ENCODE data around the gene JUNB. TPM values are rescaled to one million over a fixed set of nuclear protein-coding genes. Genes with fewer than 3 reads are reported as not detected.

JUNB gene
- total and polyA plus RNA-seq, 2 of the 13 experiments (the other 11 are each of a cell fraction or from before 2014, with no cell fraction given), result 7.7 to 8.2 TPM

DNA sequence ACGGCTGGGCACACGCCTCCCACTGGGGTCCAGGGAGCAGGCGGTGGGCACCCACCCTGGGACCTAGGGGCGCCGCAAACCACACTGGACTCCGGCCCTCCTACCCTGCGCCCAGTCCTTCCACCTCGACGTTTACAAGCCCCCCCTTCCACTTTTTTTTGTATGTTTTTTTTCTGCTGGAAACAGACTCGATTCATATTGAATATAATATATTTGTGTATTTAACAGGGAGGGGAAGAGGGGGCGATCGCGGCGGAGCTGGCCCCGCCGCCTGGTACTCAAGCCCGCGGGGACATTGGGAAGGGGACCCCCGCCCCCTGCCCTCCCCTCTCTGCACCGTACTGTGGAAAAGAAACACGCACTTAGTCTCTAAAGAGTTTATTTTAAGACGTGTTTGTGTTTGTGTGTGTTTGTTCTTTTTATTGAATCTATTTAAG lies 1.6 kb downstream of the JUNB start (continued):
- TF ChIP-seq, protein P1, sequence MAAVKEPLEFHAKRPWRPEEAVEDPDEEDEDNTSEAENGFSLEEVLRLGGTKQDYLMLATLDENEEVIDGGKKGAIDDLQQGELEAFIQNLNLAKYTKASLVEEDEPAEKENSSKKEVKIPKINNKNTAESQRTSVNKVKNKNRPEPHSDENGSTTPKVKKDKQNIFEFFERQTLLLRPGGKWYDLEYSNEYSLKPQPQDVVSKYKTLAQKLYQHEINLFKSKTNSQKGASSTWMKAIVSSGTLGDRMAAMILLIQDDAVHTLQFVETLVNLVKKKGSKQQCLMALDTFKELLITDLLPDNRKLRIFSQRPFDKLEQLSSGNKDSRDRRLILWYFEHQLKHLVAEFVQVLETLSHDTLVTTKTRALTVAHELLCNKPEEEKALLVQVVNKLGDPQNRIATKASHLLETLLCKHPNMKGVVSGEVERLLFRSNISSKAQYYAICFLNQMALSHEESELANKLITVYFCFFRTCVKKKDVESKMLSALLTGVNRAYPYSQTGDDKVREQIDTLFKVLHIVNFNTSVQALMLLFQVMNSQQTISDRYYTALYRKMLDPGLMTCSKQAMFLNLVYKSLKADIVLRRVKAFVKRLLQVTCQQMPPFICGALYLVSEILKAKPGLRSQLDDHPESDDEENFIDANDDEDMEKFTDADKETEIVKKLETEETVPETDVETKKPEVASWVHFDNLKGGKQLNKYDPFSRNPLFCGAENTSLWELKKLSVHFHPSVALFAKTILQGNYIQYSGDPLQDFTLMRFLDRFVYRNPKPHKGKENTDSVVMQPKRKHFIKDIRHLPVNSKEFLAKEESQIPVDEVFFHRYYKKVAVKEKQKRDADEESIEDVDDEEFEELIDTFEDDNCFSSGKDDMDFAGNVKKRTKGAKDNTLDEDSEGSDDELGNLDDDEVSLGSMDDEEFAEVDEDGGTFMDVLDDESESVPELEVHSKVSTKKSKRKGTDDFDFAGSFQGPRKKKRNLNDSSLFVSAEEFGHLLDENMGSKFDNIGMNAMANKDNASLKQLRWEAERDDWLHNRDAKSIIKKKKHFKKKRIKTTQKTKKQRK (IDR thresholded peaks at IDR 0.05; ENCODE audit: low read length), result no peak
- no peak for TF ChIP-seq NFKBIZ (CRISPR knock-in tag; IDR thresholded peaks at IDR 0.05)
- no peak for TF ChIP-seq ELF4 (CRISPR knock-in tag; IDR thresholded peaks at IDR 0.05; ENCODE audit: borderline replicate concordance)
- no peak for TF ChIP-seq RNF2 (conservative IDR thresholded peaks at IDR 0.05; ENCODE audit: low read depth)
- TF ChIP-seq MAFF (IDR thresholded peaks at IDR 0.05; ENCODE audit: low read depth, low read length), result no peak
- TF ChIP-seq, protein P2, sequence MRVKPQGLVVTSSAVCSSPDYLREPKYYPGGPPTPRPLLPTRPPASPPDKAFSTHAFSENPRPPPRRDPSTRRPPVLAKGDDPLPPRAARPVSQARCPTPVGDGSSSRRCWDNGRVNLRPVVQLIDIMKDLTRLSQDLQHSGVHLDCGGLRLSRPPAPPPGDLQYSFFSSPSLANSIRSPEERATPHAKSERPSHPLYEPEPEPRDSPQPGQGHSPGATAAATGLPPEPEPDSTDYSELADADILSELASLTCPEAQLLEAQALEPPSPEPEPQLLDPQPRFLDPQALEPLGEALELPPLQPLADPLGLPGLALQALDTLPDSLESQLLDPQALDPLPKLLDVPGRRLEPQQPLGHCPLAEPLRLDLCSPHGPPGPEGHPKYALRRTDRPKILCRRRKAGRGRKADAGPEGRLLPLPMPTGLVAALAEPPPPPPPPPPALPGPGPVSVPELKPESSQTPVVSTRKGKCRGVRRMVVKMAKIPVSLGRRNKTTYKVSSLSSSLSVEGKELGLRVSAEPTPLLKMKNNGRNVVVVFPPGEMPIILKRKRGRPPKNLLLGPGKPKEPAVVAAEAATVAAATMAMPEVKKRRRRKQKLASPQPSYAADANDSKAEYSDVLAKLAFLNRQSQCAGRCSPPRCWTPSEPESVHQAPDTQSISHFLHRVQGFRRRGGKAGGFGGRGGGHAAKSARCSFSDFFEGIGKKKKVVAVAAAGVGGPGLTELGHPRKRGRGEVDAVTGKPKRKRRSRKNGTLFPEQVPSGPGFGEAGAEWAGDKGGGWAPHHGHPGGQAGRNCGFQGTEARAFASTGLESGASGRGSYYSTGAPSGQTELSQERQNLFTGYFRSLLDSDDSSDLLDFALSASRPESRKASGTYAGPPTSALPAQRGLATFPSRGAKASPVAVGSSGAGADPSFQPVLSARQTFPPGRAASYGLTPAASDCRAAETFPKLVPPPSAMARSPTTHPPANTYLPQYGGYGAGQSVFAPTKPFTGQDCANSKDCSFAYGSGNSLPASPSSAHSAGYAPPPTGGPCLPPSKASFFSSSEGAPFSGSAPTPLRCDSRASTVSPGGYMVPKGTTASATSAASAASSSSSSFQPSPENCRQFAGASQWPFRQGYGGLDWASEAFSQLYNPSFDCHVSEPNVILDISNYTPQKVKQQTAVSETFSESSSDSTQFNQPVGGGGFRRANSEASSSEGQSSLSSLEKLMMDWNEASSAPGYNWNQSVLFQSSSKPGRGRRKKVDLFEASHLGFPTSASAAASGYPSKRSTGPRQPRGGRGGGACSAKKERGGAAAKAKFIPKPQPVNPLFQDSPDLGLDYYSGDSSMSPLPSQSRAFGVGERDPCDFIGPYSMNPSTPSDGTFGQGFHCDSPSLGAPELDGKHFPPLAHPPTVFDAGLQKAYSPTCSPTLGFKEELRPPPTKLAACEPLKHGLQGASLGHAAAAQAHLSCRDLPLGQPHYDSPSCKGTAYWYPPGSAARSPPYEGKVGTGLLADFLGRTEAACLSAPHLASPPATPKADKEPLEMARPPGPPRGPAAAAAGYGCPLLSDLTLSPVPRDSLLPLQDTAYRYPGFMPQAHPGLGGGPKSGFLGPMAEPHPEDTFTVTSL (CRISPR knock-in tag; IDR thresholded peaks at IDR 0.05; ENCODE audit: borderline replicate concordance), result 0 out of 2 replicates have a peak, but pooled peaks have one; percentile 2
- TF ChIP-seq, protein P3, sequence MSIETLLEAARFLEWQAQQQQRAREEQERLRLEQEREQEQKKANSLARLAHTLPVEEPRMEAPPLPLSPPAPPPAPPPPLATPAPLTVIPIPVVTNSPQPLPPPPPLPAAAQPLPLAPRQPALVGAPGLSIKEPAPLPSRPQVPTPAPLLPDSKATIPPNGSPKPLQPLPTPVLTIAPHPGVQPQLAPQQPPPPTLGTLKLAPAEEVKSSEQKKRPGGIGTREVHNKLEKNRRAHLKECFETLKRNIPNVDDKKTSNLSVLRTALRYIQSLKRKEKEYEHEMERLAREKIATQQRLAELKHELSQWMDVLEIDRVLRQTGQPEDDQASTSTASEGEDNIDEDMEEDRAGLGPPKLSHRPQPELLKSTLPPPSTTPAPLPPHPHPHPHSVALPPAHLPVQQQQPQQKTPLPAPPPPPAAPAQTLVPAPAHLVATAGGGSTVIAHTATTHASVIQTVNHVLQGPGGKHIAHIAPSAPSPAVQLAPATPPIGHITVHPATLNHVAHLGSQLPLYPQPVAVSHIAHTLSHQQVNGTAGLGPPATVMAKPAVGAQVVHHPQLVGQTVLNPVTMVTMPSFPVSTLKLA (IDR thresholded peaks at IDR 0.05), result no peak
- TF ChIP-seq ZNF850 (CRISPR knock-in tag; conservative IDR thresholded peaks at IDR 0.05), result no peak
- 0 out of 2 replicates have a peak, but pooled peaks have one; percentile 0 for TF ChIP-seq MIER3 (CRISPR knock-in tag; IDR thresholded peaks at IDR 0.05; ENCODE audit: borderline replicate concordance)
- TF ChIP-seq RFXAP (CRISPR knock-in tag; IDR thresholded peaks at IDR 0.05; ENCODE audit: borderline replicate concordance), result no peak
- TF ChIP-seq ZNF83 (CRISPR knock-in tag; IDR thresholded peaks at IDR 0.05; ENCODE audit: borderline replicate concordance), result 0 out of 2 replicates have a peak, but pooled peaks have one; percentile 7
- TF ChIP-seq, protein P4, sequence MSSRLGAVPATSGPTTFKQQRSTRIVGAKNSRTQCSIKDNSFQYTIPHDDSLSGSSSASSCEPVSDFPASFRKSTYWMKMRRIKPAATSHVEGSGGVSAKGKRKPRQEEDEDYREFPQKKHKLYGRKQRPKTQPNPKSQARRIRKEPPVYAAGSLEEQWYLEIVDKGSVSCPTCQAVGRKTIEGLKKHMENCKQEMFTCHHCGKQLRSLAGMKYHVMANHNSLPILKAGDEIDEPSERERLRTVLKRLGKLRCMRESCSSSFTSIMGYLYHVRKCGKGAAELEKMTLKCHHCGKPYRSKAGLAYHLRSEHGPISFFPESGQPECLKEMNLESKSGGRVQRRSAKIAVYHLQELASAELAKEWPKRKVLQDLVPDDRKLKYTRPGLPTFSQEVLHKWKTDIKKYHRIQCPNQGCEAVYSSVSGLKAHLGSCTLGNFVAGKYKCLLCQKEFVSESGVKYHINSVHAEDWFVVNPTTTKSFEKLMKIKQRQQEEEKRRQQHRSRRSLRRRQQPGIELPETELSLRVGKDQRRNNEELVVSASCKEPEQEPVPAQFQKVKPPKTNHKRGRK (CRISPR knock-in tag; IDR thresholded peaks at IDR 0.05), result no peak
- TF ChIP-seq ZNF337 (CRISPR knock-in tag; IDR thresholded peaks at IDR 0.05; ENCODE audit: borderline replicate concordance, low read depth), result no peak
- TF ChIP-seq ZNF577 (CRISPR knock-in tag; IDR thresholded peaks at IDR 0.05; ENCODE audit: borderline replicate concordance, low read depth), result no peak
- TF ChIP-seq TEAD2 (CRISPR knock-in tag; IDR thresholded peaks at IDR 0.05), result no peak
- TF ChIP-seq ZNF775 (CRISPR knock-in tag; IDR thresholded peaks at IDR 0.05; ENCODE audit: borderline replicate concordance), result no peak
- no peak for TF ChIP-seq ZNF614 (CRISPR knock-in tag; IDR thresholded peaks at IDR 0.05; ENCODE audit: borderline replicate concordance)

Measured in HepG2 (cell line).